Endothelial cell of umbilical vein (primary cell): ENCODE results near the gene PLA2G4F.

Experiments
- EZH2 ChIP-seq: IDR thresholded peaks from 2 replicates; pipeline ENCODE4 v1.6.1; 2012; ENCODE audit warnings: borderline replicate concordance, low read depth, mild to moderate bottlenecking, moderate library complexity, low read length, inconsistent platforms; ENCODE audit not compliant: severe bottlenecking
- MYC ChIP-seq: IDR thresholded peaks from one replicate; pipeline ENCODE4 v1.6.1; 2011; ENCODE audit warnings: mild to moderate bottlenecking, low read depth, low read length
- POLR2A ChIP-seq: IDR thresholded peaks from 2 replicates; pipeline ENCODE4 v1.6.1; 2012; ENCODE audit warnings: low read depth, mild to moderate bottlenecking, control low read depth, low read length
- POLR2AphosphoS5 ChIP-seq: IDR thresholded peaks from 2 replicates; pipeline ENCODE4 v1.6.1; 2012; ENCODE audit warnings: low read depth, mild to moderate bottlenecking, control low read depth, low read length, moderate library complexity; ENCODE audit not compliant: insufficient read depth
- TF ChIP-seq, protein P1 (sequence below), 2 donors: IDR thresholded peaks; 1 replicate in 1 of 2; 2 replicates in 1 of 2; pipeline ENCODE4 v1.5.1; 2011; ENCODE audit warnings: low read length in 2 of 2, mild to moderate bottlenecking in 2 of 2, moderate library complexity in 2 of 2, control low read depth in 1 of 2, inconsistent platforms in 1 of 2, low read depth in 1 of 2; ENCODE audit not compliant: insufficient read depth in 1 of 2; ENCODE audit errors: extremely low read depth in 1 of 2

DNA sequence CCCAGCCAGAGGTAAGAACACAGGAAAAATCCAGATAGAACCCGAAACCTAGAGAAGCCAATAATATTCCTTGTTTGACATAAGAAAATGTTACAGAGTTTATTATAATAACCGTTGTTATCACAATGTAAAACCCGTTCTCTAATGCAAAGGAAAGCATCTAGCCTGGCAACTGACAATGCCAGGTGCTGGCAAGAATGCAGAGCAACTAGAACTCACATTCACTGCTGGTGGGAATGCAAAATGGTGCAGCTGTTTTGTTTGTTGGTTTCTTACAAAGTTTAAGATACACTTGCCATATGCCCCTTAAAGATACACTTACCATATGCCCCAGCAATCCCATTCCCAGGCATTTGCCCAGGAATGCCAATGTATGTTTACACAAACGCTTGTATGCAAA, 28.3 kb upstream of the PLA2G4F start:
- TF ChIP-seq, protein P1, sequence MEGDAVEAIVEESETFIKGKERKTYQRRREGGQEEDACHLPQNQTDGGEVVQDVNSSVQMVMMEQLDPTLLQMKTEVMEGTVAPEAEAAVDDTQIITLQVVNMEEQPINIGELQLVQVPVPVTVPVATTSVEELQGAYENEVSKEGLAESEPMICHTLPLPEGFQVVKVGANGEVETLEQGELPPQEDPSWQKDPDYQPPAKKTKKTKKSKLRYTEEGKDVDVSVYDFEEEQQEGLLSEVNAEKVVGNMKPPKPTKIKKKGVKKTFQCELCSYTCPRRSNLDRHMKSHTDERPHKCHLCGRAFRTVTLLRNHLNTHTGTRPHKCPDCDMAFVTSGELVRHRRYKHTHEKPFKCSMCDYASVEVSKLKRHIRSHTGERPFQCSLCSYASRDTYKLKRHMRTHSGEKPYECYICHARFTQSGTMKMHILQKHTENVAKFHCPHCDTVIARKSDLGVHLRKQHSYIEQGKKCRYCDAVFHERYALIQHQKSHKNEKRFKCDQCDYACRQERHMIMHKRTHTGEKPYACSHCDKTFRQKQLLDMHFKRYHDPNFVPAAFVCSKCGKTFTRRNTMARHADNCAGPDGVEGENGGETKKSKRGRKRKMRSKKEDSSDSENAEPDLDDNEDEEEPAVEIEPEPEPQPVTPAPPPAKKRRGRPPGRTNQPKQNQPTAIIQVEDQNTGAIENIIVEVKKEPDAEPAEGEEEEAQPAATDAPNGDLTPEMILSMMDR (IDR thresholded peaks at IDR 0.05; ENCODE audit: extremely low read depth in 1 of 2, insufficient read depth in 1 of 2, low read depth in 1 of 2, low read length in 2 of 2): no peak
- TF ChIP-seq POLR2A (no peak), POLR2AphosphoS5 (no peak), EZH2 (no peak), MYC (no peak)
